ENCODE data around the gene NGF. TPM values are rescaled to one million over a fixed set of nuclear protein-coding genes. Genes with fewer than 3 reads are reported as not detected.
"Not testable (repeated sequence)": the region's sequence is repeated elsewhere in the genome, so short reads cannot be mapped to it uniquely, and the experiment has no call there.

The NGF gene
- total and polyA plus RNA-seq, 2 of the 8 experiments (the other 6 are each of a cell fraction or from before 2014, with no cell fraction given), result 1.6 TPM; not detected in 1

DNA sequence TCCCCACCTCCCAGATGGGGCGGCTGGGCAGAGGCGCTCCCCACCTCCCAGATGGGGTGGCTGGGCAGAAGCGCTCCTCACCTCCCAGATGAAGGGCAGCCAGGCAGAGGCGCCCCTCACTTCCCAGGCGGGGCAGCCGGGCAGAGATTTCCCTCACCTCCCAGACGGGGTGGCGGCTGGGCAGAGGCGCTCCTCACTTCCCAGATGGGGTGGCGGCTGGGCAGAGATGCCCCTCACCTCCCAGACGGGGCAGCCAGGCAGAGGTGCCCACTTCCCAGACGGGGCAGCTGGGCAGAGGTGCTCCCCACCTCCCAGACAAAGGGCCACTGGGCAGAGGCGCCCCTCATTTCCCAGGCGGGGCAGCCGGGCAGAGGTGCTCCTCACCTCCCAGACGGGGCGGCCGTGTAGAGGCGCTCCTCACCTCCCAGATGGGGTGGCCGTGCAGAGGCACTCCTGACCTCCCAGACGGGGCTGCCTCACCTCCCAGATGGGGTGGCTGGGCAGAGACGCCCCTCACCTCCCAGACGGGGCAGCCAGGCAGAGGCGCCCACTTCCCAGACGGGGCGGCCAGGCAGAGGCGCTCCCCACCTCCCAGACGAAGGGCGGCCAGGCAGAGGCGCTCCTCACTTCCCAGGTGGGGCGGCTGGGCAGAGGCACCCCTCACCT is 21.9 kb upstream of the NGF start:
- H3K4me3 ChIP-seq (ENCODE audit: extremely low read depth in 1 of 4, insufficient read depth in 2 of 4, low read depth in 3 of 4, low read length in 4 of 4); FAIRE-seq; H2BK20ac ChIP-seq (ENCODE audit: low read length); DNase-seq (ENCODE audit: low read depth in 1 of 2, low spot score in 2 of 2); POLR2A ChIA-PET (ENCODE audit: partially characterized antibody); H3K27ac ChIP-seq (ENCODE audit: low read depth, low read length); H2AFZ ChIP-seq (ENCODE audit: low read length); H2BK5ac ChIP-seq (ENCODE audit: low read depth, low read length); H4K5ac ChIP-seq (ENCODE audit: insufficient read length, low read depth, low read length); H2BK15ac ChIP-seq (ENCODE audit: low read length); H2AK5ac ChIP-seq (ENCODE audit: low read depth, low read length); H4K8ac ChIP-seq (ENCODE audit: extremely low read depth, insufficient read depth, low read length); H4K91ac ChIP-seq (replicated peaks; ENCODE audit: insufficient read length, low read length); H3K79me2 ChIP-seq (ENCODE audit: control insufficient read depth in 1 of 2, insufficient read depth in 2 of 2, low read length in 2 of 2); H2BK12ac ChIP-seq (ENCODE audit: low read depth, low read length); H3K4me1 ChIP-seq (replicated peaks in 1 of 4; ENCODE audit: control insufficient read depth in 3 of 4, insufficient read depth in 4 of 4, low read length in 3 of 4); H3K79me1 ChIP-seq (ENCODE audit: low read depth, low read length); H3K18ac ChIP-seq (ENCODE audit: extremely low read depth, low read length); H3K9ac ChIP-seq (replicated peaks in 1 of 4; ENCODE audit: extremely low read depth in 1 of 4, low read depth in 3 of 4, low read length in 3 of 4); H3K23me2 ChIP-seq (ENCODE audit: low read depth, low read length); H3K23ac ChIP-seq (ENCODE audit: insufficient read length); H3K56ac ChIP-seq (replicated peaks; ENCODE audit: insufficient read length, low read depth, low read length); H3K27me3 ChIP-seq (replicated peaks in 1 of 4; ENCODE audit: control insufficient read depth in 3 of 4, extremely low read depth in 1 of 4, insufficient read depth in 3 of 4, low read length in 3 of 4); H2BK120ac ChIP-seq (replicated peaks; ENCODE audit: low read depth, low read length); H4K20me1 ChIP-seq (replicated peaks in 1 of 2; ENCODE audit: control insufficient read depth in 1 of 2, insufficient read depth in 2 of 2, low read length in 2 of 2); H3K36me3 ChIP-seq (ENCODE audit: control insufficient read depth in 2 of 4, insufficient read depth in 4 of 4, low read length in 3 of 4); CTCF ChIA-PET (ENCODE audit: partially characterized antibody); H3K4ac ChIP-seq (replicated peaks; ENCODE audit: insufficient read length, low read depth, low read length); H3K14ac ChIP-seq (ENCODE audit: insufficient read length); H3K4me2 ChIP-seq (ENCODE audit: insufficient read depth in 1 of 2, low read depth in 2 of 2, low read length in 2 of 2): not testable (repeated sequence)
- WGBS, 2 experiments (ENCODE audit: extremely low coverage in 1 of 2, insufficient coverage in 1 of 2, insufficient read length in 1 of 2, insufficient replicate concordance in 2 of 2, low coverage in 1 of 2, low lambda C conversion rate in 2 of 2, missing lambda C conversion rate in 1 of 2), result 100% methylated on average over 3 of the region's 31 CpGs; no CpG with 5 or more reads in 1 of the 2 experiments
- H3K9me3 ChIP-seq (ENCODE audit: insufficient read depth in 2 of 2, low read depth in 1 of 2, low read length in 1 of 2), result peaks cover 4 to 16% of the 10 kb centered on the region in 2 experiments; a peak in 2 of 4 replicates

Measured in H1 (cell line).